SK-N-MC (cell line): Measurements from ENCODE around the gene CWC27.

Source experiments
- DNase-seq: peaks from one replicate; pipeline ENCODE4 v3.0.0-alpha.2; 2011; ENCODE audit warnings: low read depth, low spot score
- H3K27ac ChIP-seq: fragments of 200-600 bp; sonication (generic); 2 replicates; pipeline ENCODE4 v1.5.1; 2016; ENCODE audit warnings: mixed run types
- H3K36me3 ChIP-seq: fragments of 200-600 bp; sonication (generic); 2 replicates; pipeline ENCODE4 v1.6.1; 2017; ENCODE audit warnings: antibody characterized with exemption, low read length, mixed read lengths; ENCODE audit not compliant: insufficient read depth
- H3K4me3 ChIP-seq: fragments of 200-600 bp; sonication (generic); 2 replicates; pipeline ENCODE4 v1.5.1; 2016
- H3K9ac ChIP-seq: fragments of 200-600 bp; sonication (generic); 2 replicates; pipeline ENCODE4 v1.8.0; 2017; ENCODE audit warnings: mixed run types, mixed read lengths; ENCODE audit not compliant: insufficient read length
- H3K9me3 ChIP-seq: fragments of 200-600 bp; sonication (generic); 2 replicates; pipeline ENCODE4 v1.6.1; 2017; ENCODE audit warnings: low read depth, mild to moderate bottlenecking, antibody characterized with exemption, low read length, moderate library complexity, mixed read lengths
- EZH2 ChIP-seq: fragments of 200-600 bp; sonication (generic); IDR thresholded peaks from one replicate; pipeline ENCODE4 v1.6.1; 2017; ENCODE audit warnings: antibody characterized with exemption
- FOXP2 ChIP-seq: optimal IDR thresholded peaks from 2 replicates; pipeline ENCODE3; 2011; ENCODE audit warnings: mild to moderate bottlenecking, moderate library complexity; ENCODE audit not compliant: insufficient read depth; ENCODE audit errors: extremely low read length, control extremely low read depth
- POLR2AphosphoS5 ChIP-seq: IDR thresholded peaks from 2 replicates; pipeline ENCODE4 v1.6.1; 2012; ENCODE audit warnings: mild to moderate bottlenecking, low read depth, low read length, borderline replicate concordance

Gene CWC27

DNA sequence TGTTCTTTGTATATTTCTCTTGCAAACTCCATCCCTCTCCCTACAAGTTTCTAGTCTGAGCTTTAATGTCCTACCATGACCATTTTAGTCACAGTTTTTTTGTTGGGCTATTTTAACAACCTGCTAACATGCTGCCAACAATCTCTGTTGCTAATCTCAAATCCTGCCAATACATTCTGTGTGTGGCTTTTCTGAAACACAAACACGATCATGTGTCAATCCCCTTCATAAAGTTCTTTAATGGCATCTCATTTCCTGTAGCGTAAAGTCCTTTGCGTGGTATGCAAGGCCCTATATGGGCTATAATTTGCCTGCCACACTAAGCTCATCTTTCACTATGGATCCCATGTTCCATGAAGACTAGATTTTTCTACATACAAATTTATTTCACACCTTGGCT, 180.6 kb downstream of the CWC27 start:
- Histone ChIP-seq H3K27ac (no peak overlapping the region), H3K9ac (no peak overlapping the region), H3K9me3 (no peaks in the 10 kb centered on the region), H3K36me3 (no peaks in the 10 kb centered on the region), H3K4me3 (no peak overlapping the region)
- no peak for DNase-seq
- TF ChIP-seq FOXP2 = no peak
- TF ChIP-seq EZH2 = no peak
- TF ChIP-seq POLR2AphosphoS5 = no peak

DNA sequence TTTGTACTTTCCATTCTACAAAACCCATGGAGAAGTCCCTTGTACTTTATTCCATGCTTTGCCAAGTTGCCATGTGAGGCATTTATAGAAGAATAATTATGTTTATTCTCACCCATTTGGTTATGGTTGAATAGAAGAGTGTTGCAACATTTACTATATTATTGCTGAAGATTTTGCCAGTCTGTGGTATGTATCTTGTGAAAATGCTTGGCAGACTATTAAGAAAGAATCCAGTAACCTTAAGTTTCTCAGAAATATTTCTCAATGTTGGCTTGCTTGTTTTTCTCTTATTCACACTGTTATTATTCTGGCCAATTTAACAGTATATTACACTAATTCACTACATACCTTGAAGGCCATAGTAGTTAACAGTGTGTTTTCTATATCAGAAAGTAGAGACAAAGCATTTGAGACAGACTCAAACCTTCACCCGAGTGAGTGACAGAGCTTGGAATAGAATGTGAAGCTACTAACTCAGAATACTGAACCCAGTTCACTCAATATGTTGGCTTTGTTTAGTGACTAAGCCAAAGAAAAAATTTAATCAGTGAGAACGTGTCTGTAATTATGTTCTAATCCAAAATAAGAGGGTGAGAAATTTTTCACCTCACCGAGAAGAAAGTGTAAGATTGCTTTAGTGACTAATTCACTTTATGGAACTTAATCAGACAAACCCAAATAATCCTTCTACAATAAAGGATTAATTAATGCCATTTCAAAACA, 184.4 kb downstream of the CWC27 start:
- TF ChIP-seq POLR2AphosphoS5 = no peak
- no peak for TF ChIP-seq FOXP2
- no peak for TF ChIP-seq EZH2
- Histone ChIP-seq H3K9me3 (no peaks in the 10 kb centered on the region), H3K4me3 (no peak overlapping the region), H3K36me3 (no peaks in the 10 kb centered on the region), H3K27ac (no peak overlapping the region), H3K9ac (no peak overlapping the region)
- no peak for DNase-seq

DNA sequence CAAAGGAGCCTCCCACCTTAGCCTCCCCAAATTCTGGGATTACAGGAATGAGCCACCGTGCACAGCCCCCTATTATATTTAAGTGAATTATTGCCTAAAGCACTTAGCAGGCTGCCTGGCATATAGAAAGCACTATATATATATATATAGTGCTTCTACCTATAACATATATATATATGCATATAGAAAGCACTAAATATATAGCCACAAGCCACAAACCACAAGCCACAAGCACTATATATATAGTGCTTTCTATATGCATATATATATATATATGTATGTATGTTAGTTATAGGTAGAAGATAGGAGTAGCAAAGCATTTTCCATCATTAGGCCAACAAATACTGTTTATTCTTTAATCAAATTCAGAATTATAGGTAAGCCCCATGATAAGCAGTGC, 185.8 kb downstream of the CWC27 start:
- TF ChIP-seq FOXP2 (no peak), POLR2AphosphoS5 (no peak), EZH2 (no peak)
- Histone ChIP-seq H3K9me3 (no peaks in the 10 kb centered on the region), H3K27ac (no peak overlapping the region), H3K9ac (no peak overlapping the region), H3K4me3 (no peak overlapping the region), H3K36me3 (no peaks in the 10 kb centered on the region)
- no peak for DNase-seq

DNA sequence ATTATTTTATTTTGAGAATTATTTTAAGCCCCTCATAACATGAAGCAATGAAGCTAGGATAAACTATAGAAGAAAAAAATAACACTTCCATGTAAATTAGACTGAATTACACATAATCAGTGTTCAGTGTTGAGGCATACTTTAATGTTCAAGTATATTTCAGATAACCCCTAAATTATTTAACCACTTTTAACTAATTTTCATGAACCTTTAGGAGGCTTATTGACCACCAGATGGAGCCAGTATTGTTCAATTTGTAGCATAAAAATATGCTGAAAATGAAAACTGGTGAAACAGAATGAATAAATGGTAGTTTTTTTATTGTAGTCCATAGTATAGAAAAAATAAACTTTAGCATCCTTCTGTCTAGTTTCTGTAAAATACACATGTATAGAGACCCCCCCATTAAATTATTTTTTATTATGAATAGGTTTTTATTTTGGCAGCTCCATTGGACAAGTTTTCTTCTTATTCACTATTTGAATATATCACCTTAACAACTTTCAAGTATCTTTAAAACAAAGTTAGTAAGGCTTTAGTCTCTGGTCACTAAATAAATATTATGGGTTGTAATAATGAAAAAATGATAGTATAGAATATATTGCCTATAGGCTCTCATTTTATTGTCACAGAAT, 190.1 kb downstream of the CWC27 start:
- Histone ChIP-seq H3K9me3 (no peaks in the 10 kb centered on the region; the same call in none of the 2 replicates), H3K9ac (no peak overlapping the region), H3K36me3 (no peaks in the 10 kb centered on the region), H3K4me3 (no peak overlapping the region), H3K27ac (no peak overlapping the region)
- no peak for DNase-seq
- TF ChIP-seq EZH2 (no peak), POLR2AphosphoS5 (no peak)

- H3K27ac ChIP-seq = no peak overlapping the region
- no peaks in the 10 kb centered on the region for H3K36me3 ChIP-seq
- no peak for DNase-seq
- H3K9me3 ChIP-seq = no peaks in the 10 kb centered on the region; the same call in none of the 2 replicates
- TF ChIP-seq FOXP2 = no peak
- no peak overlapping the region for H3K4me3 ChIP-seq
- H3K9ac ChIP-seq = no peak overlapping the region
Measured at GRCh38 chr5:64963278-64963677, 194.5 kb downstream of the CWC27 start.

DNA sequence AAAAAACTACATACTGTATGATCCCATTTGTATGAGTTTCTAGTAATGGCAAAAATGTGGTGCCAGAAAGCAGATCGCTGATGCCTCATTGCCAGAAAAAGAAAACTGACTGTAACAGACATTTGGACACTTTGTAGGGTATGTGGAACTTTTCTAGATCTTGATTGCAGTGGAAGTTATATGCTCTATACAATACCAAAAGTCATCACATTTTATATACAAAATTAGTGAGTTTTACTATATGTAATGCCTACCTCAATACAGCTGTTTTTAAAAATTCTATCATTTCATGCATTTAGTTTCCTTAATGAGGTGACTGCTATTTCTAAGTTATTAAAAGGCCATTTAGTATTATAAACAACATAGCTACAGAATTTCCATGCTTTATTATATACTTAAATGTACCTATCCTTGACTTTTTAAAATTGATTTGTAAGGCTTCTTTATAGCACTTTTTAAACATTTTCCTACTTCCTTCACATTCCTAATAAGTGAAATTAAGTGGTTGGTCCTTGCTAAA, 199.9 kb downstream of the CWC27 start:
- no peak for TF ChIP-seq FOXP2
- no peak for DNase-seq
- peaks cover 7% of the 10 kb centered on the region; the same call in 1 of the 2 replicates for H3K36me3 ChIP-seq
- no peaks in the 10 kb centered on the region for H3K9me3 ChIP-seq
- H3K27ac ChIP-seq = no peak overlapping the region
- no peak overlapping the region for H3K4me3 ChIP-seq
- H3K9ac ChIP-seq = no peak overlapping the region

DNA sequence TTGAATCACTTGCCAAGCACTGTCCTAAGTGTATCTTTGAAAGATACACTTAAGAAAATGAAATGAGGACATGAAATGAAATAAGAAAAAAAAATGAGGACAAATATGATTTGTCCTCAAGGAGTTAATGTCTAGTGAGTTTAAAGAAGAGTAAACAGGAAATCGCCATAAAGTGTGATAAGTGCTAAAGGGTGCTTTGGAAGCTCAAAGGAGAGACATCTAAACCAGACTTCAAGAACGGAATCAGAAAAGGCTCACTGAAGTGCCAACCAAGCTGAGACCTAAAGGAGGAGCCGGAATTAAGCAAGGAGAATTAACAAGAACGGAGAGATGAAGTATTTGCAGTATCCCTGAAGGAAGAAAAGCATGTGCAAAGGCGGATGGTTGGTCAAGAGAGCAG, 200.8 kb downstream of the CWC27 start:
- no peak for DNase-seq
- Histone ChIP-seq H3K36me3 (peaks cover 7% of the 10 kb centered on the region; the same call in 1 of the 2 replicates), H3K4me3 (no peak overlapping the region), H3K9ac (no peak overlapping the region), H3K27ac (no peak overlapping the region), H3K9me3 (no peaks in the 10 kb centered on the region)
- no peak for TF ChIP-seq EZH2
- no peak for TF ChIP-seq POLR2AphosphoS5
- TF ChIP-seq FOXP2 = no peak

DNA sequence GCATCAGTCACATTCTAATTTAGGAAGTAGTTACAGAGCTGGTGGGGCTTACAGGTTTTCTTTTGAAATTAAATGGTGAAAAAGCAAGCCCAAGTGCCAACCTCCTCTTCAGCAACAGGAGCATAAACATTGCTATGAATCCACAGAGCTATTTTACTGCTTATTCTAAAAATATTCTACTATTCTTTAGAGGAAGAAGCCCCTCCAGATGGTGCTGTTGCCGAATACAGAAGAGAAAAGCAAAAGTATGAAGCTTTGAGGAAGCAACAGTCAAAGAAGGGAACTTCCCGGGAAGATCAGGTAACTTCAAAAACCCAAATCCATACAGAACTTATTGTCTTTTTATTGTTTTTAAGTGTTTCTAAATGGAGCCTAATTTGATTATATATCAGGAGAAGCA, 202.8 kb downstream of the CWC27 start:
- H3K9me3 ChIP-seq = no peaks in the 10 kb centered on the region

DNA sequence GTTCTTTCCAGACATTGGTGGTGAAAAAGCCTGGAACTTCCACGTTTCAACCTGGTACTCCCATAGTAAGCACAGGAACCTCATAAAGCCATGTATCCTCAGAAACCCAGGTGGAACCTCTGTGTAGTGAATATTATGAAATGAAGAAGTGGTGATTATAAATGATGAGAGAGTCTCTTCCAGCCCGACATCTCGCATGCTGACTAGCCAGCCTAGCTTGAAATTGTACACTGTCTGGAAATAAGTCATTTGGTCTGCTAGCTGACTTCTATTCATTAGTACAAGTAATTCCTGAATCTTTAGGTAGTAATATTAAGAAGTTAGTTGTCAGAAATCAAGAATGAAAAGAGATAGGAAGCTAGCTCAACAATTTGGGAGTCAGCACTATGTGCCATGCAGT, 203.3 kb downstream of the CWC27 start:
- Histone ChIP-seq H3K9ac (no peak overlapping the region), H3K9me3 (no peaks in the 10 kb centered on the region), H3K27ac (no peak overlapping the region), H3K36me3 (peaks cover 7% of the 10 kb centered on the region; the same call in 1 of the 2 replicates), H3K4me3 (no peak overlapping the region)
- DNase-seq = no peak
- TF ChIP-seq POLR2AphosphoS5 (no peak), FOXP2 (no peak), EZH2 (no peak)

More for the DNA sequence above, 202.8 kb downstream of the CWC27 start:
- no peak overlapping the region for H3K4me3 ChIP-seq
- TF ChIP-seq POLR2AphosphoS5 = no peak
- TF ChIP-seq EZH2 = no peak
- no peak for TF ChIP-seq FOXP2
- no peak for DNase-seq
- H3K27ac ChIP-seq = no peak overlapping the region
- H3K9ac ChIP-seq = no peak overlapping the region
- H3K36me3 ChIP-seq = peaks cover 7% of the 10 kb centered on the region; the same call in 1 of the 2 replicates
